Measurements from ENCODE around the gene TSKU. TPM values are rescaled to one million over a fixed set of nuclear protein-coding genes. Genes with fewer than 3 reads are reported as not detected.
"Not testable (repeated sequence)": the region's sequence is repeated elsewhere in the genome, so short reads cannot be mapped to it uniquely, and the experiment has no call there.

TSKU gene
- total and polyA plus RNA-seq, 5 donors from 2014 or later = not detected

DNA sequence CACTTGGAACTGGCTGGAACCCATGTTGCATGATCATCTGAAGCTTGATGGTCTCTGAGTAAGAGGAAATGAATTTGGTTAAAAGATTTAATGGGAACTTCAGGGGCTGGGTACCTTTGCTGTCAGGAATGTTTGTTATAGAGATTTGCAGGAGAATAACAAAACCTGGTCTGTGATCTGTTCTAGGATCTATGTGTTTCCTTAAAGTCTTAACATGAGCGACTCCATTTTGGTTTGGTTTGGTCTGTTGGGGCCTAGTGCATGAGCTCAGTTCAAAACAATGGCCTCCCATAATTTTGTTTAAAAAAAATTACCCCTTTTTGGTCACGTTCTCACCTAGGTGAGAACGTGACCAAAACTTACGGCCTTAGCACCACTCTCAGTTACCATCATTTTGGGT is 28.1 kb downstream of the TSKU start:
- no peak overlapping the region for H3K27ac ChIP-seq (ENCODE audit: insufficient read depth, low read length, poor library complexity, severe bottlenecking)
- H3K36me3 ChIP-seq (ENCODE audit: control insufficient read depth, insufficient read depth, low read length) = no peaks in the 10 kb centered on the region
- no peak overlapping the region for H3K27ac Mint-ChIP-seq
- no peaks in the 10 kb centered on the region for H3K36me3 Mint-ChIP-seq
- H3K4me3 ChIP-seq (ENCODE audit: low read depth, low read length) = no peak overlapping the region
- H3K27me3 Mint-ChIP-seq = peaks cover 29% of the 10 kb centered on the region
- DNase-seq (no peak), ATAC-seq (ENCODE audit: low read depth in 2 of 2) (no peak)
- H3K9me3 ChIP-seq (ENCODE audit: control insufficient read depth in 2 of 2, low read length in 2 of 2) = peaks cover 4 to 8% of the 10 kb centered on the region in 2 experiments
- no peak overlapping the region for H3K4me3 Mint-ChIP-seq
- no peaks in the 10 kb centered on the region for H3K27me3 ChIP-seq (ENCODE audit: control insufficient read depth, insufficient read depth, low read length)
- H3K4me1 ChIP-seq (ENCODE audit: control insufficient read depth, insufficient read depth, low read length, poor library complexity, severe bottlenecking) = no peaks in the 10 kb centered on the region
- H3K9me3 Mint-ChIP-seq = peaks cover under 1 to 9% (median 5%) of the 10 kb centered on the region in 7 donors
- peaks cover 0 to 12% (median 7%) of the 10 kb centered on the region in 4 donors for H3K4me1 Mint-ChIP-seq

- Histone ChIP-seq H3K27ac (ENCODE audit: insufficient read depth, low read length, poor library complexity, severe bottlenecking) (no peak overlapping the region), H3K9me3 (ENCODE audit: control insufficient read depth in 2 of 2, low read length in 2 of 2) (peaks cover 8 to 12% of the 10 kb centered on the region in 2 experiments), H3K27me3 (ENCODE audit: control insufficient read depth, insufficient read depth, low read length) (no peaks in the 10 kb centered on the region), H3K36me3 (ENCODE audit: control insufficient read depth, insufficient read depth, low read length) (no peaks in the 10 kb centered on the region), H3K4me1 (ENCODE audit: control insufficient read depth, insufficient read depth, low read length, poor library complexity, severe bottlenecking) (no peaks in the 10 kb centered on the region), H3K4me3 (ENCODE audit: low read depth, low read length) (no peak overlapping the region)
- H3K27me3 Mint-ChIP-seq = peaks cover 19% of the 10 kb centered on the region
- DNase-seq (no peak), ATAC-seq (ENCODE audit: low read depth in 2 of 2) (no peak)
- no peak overlapping the region for H3K4me3 Mint-ChIP-seq
- H3K27ac Mint-ChIP-seq = no peak overlapping the region
- H3K4me1 Mint-ChIP-seq = peaks cover 0 to 6% (median 5%) of the 10 kb centered on the region in 4 donors
- H3K9me3 Mint-ChIP-seq = peaks cover 2 to 20% (median 6%) of the 10 kb centered on the region in 7 donors
- H3K36me3 Mint-ChIP-seq = no peaks in the 10 kb centered on the region
Observed at GRCh38 chr11:76814414-76814813, 31.3 kb downstream of the TSKU start.

DNA sequence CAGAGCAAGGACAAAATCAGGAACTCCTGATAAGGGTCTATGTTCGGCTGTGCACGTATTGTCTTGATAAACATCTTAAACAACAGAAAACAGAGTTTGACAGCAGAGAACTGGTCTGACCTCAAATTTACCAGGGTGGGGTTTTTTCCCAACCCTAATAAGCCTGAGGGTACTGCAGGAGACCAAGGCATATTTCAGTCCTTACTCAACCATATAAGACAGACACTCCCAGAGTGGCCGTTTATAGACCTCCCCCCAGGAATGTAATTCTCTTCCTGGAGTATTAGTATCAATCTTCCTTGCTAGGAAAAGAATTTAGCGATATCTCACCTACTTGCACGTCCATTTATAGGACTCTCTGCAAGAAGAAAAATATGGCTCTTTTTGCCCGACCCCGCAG is 32.5 kb downstream of the TSKU start:
- Mint-ChIP-seq H3K4me3 (peak overlapping the region in 1 of 4 donors; percentile 59), H3K9me3 (peaks cover 2 to 20% (median 6%) of the 10 kb centered on the region in 7 donors), H3K27me3 (peaks cover 15% of the 10 kb centered on the region)
- peaks cover 8 to 12% of the 10 kb centered on the region in 2 experiments for H3K9me3 ChIP-seq (ENCODE audit: control insufficient read depth in 2 of 2, low read length in 2 of 2)
- ATAC-seq (ENCODE audit: low read depth in 2 of 2); H3K27ac Mint-ChIP-seq; H3K27ac ChIP-seq (ENCODE audit: insufficient read depth, low read length, poor library complexity, severe bottlenecking); H3K36me3 ChIP-seq (ENCODE audit: control insufficient read depth, insufficient read depth, low read length); H3K4me1 Mint-ChIP-seq; H3K36me3 Mint-ChIP-seq; DNase-seq; H3K4me3 ChIP-seq (ENCODE audit: low read depth, low read length); H3K4me1 ChIP-seq (ENCODE audit: control insufficient read depth, insufficient read depth, low read length, poor library complexity, severe bottlenecking); H3K27me3 ChIP-seq (ENCODE audit: control insufficient read depth, insufficient read depth, low read length): not testable (repeated sequence)

GRCh38 chr11:76820184-76820566 is 37.0 kb downstream of the TSKU start:
- Mint-ChIP-seq H3K27me3 (peaks cover 13% of the 10 kb centered on the region), H3K36me3 (no peaks in the 10 kb centered on the region), H3K27ac (no peak overlapping the region), H3K9me3 (peaks cover 2 to 20% (median 6%) of the 10 kb centered on the region in 7 donors), H3K4me3 (no peak overlapping the region), H3K4me1 (peaks cover 0 to 8% (median 4%) of the 10 kb centered on the region in 4 donors)
- no peaks in the 10 kb centered on the region for H3K36me3 ChIP-seq (ENCODE audit: control insufficient read depth, insufficient read depth, low read length)
- no peak overlapping the region for H3K4me3 ChIP-seq (ENCODE audit: low read depth, low read length)
- H3K27ac ChIP-seq (ENCODE audit: insufficient read depth, low read length, poor library complexity, severe bottlenecking) = no peak overlapping the region
- no peaks in the 10 kb centered on the region for H3K27me3 ChIP-seq (ENCODE audit: control insufficient read depth, insufficient read depth, low read length)
- DNase-seq (no peak), ATAC-seq (ENCODE audit: low read depth in 2 of 2) (no peak)
- H3K9me3 ChIP-seq (ENCODE audit: control insufficient read depth in 2 of 2, low read length in 2 of 2) = peaks cover 8 to 12% of the 10 kb centered on the region in 2 experiments
- H3K4me1 ChIP-seq (ENCODE audit: control insufficient read depth, insufficient read depth, low read length, poor library complexity, severe bottlenecking) = no peaks in the 10 kb centered on the region

DNA sequence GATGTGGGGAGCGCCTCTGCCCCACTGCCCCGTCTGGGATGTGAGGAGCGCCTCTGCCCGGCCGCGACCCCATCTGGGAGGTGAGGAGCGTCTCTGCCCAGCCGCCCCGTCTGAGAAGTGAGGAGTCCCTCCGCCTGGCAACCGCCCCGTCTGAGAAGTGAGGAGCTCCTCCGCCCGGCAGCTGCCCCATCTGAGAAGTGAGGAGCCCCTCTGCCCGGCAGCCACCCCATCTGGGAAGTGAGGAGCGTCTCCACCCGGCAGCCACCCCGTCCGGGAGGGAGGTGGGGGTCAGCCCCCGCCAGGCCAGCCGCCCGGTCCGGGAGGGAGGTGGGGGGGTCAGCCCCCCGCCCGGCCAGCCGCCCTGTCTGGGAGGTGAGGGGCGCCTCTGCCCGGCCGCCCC is 38.2 kb downstream of the TSKU start:
- not testable (repeated sequence) for H3K27ac Mint-ChIP-seq; H3K36me3 ChIP-seq (ENCODE audit: control insufficient read depth, insufficient read depth, low read length); H3K27me3 Mint-ChIP-seq; H3K4me3 ChIP-seq (ENCODE audit: low read depth, low read length); H3K27ac ChIP-seq (ENCODE audit: insufficient read depth, low read length, poor library complexity, severe bottlenecking); DNase-seq; H3K4me3 Mint-ChIP-seq; H3K9me3 Mint-ChIP-seq; H3K27me3 ChIP-seq (ENCODE audit: control insufficient read depth, insufficient read depth, low read length); H3K9me3 ChIP-seq (ENCODE audit: control insufficient read depth in 2 of 2, low read length in 2 of 2); H3K36me3 Mint-ChIP-seq; H3K4me1 ChIP-seq (ENCODE audit: control insufficient read depth, insufficient read depth, low read length, poor library complexity, severe bottlenecking); ATAC-seq (ENCODE audit: low read depth in 2 of 2)
- H3K4me1 Mint-ChIP-seq = peaks cover 0 to 14% (median 5%) of the 10 kb centered on the region in 4 donors

DNA sequence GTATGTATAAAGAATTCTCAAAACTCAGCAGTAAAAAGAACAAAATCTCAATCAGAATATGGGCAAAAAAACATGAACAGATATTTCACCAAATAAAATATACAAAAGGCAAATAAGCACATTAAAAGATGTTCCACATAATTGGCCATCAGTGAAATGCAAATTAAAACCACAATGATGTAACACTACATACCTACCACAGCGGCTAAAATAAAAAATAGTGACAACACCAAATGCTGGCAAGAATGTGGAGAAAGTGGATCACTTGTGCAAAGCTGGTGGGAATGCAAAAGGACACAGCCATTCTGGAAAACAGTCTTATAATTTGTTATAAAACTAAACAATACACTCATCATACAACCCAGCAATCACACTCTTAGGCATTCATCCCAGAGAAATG is 39.2 kb downstream of the TSKU start:
- peaks cover 0 to 14% (median 5%) of the 10 kb centered on the region in 4 donors for H3K4me1 Mint-ChIP-seq
- H3K4me3 ChIP-seq (ENCODE audit: low read depth, low read length) = no peak overlapping the region
- no peak overlapping the region for H3K27ac ChIP-seq (ENCODE audit: insufficient read depth, low read length, poor library complexity, severe bottlenecking)
- no peaks in the 10 kb centered on the region for H3K4me1 ChIP-seq (ENCODE audit: control insufficient read depth, insufficient read depth, low read length, poor library complexity, severe bottlenecking)
- no peak overlapping the region for H3K4me3 Mint-ChIP-seq
- DNase-seq = no peak
- H3K27me3 Mint-ChIP-seq = peaks cover 4% of the 10 kb centered on the region
- H3K27me3 ChIP-seq (ENCODE audit: control insufficient read depth, insufficient read depth, low read length) = no peaks in the 10 kb centered on the region
- no peak for ATAC-seq (ENCODE audit: low read depth in 2 of 2)
- no peaks in the 10 kb centered on the region for H3K36me3 Mint-ChIP-seq
- H3K27ac Mint-ChIP-seq = no peak overlapping the region
- H3K36me3 ChIP-seq (ENCODE audit: control insufficient read depth, insufficient read depth, low read length) = no peaks in the 10 kb centered on the region
- H3K9me3 ChIP-seq (ENCODE audit: control insufficient read depth in 2 of 2, low read length in 2 of 2) = no peaks in the 10 kb centered on the region
- peaks cover 0 to 7% (median 0%) of the 10 kb centered on the region in 7 donors for H3K9me3 Mint-ChIP-seq

GRCh38 chr11:76823481-76824028 is 40.4 kb downstream of the TSKU start:
- ATAC-seq (ENCODE audit: low read depth in 2 of 2) = no peak
- H3K27me3 Mint-ChIP-seq = peaks cover 4% of the 10 kb centered on the region
- no peak for DNase-seq
- Histone ChIP-seq H3K9me3 (ENCODE audit: control insufficient read depth in 2 of 2, low read length in 2 of 2) (no peaks in the 10 kb centered on the region), H3K27me3 (ENCODE audit: control insufficient read depth, insufficient read depth, low read length) (no peaks in the 10 kb centered on the region), H3K4me3 (ENCODE audit: low read depth, low read length) (no peak overlapping the region), H3K27ac (ENCODE audit: insufficient read depth, low read length, poor library complexity, severe bottlenecking) (no peak overlapping the region), H3K36me3 (ENCODE audit: control insufficient read depth, insufficient read depth, low read length) (no peaks in the 10 kb centered on the region), H3K4me1 (ENCODE audit: control insufficient read depth, insufficient read depth, low read length, poor library complexity, severe bottlenecking) (no peaks in the 10 kb centered on the region)
- peaks cover 0 to 7% (median 0%) of the 10 kb centered on the region in 7 donors for H3K9me3 Mint-ChIP-seq
- H3K36me3 Mint-ChIP-seq = no peaks in the 10 kb centered on the region
- peak overlapping the region in 1 of 3 donors; percentile 73 for H3K27ac Mint-ChIP-seq
- H3K4me3 Mint-ChIP-seq = no peak overlapping the region
- peaks cover 0 to 14% (median 5%) of the 10 kb centered on the region in 4 donors for H3K4me1 Mint-ChIP-seq

Data from CD4-positive, CD25-positive, alpha-beta regulatory T cell (primary cell).